Upper lobe of left lung (tissue), 6 donors: ENCODE measurements around the gene KLF13. TPM values are rescaled to one million over a fixed set of nuclear protein-coding genes. Genes with fewer than 3 reads are reported as not detected.

Experiments used
- ATAC-seq, 2 donors: fragments of 200-7000 bp; cut with Tn5 transposase; one replicate each; pipeline ENCODE4 v1.9.1; 2022; ENCODE audit warnings: mild to moderate bottlenecking in 2 of 2, moderate library complexity in 2 of 2; ENCODE audit not compliant: low FRiP score in 2 of 2
- DNase-seq, 2 donors: peaks; one replicate each; pipeline ENCODE4 v3.0.0-alpha.2; 2019 to 2020
- H3K27ac ChIP-seq, 4 donors: fragments of 200-600 bp; sonication (generic); one replicate each; pipeline ENCODE4 v1.5.1; 2016 to 2019
- H3K27me3 ChIP-seq, 4 donors: fragments of 200-600 bp; sonication (generic); one replicate each; pipeline ENCODE4 v1.5.1; 2017 to 2019
- H3K36me3 ChIP-seq, 4 donors: fragments of 200-600 bp; sonication (generic); one replicate each; pipeline ENCODE4 v1.5.1; 2016 to 2019
- H3K4me1 ChIP-seq, 4 donors: fragments of 200-600 bp; sonication (generic); one replicate each; pipeline ENCODE4 v1.5.1; 2018 to 2019
- H3K4me3 ChIP-seq, 4 donors: fragments of 200-600 bp; sonication (generic); one replicate each; pipeline ENCODE4 v1.5.1; 2017 to 2019; ENCODE audit warnings: mild to moderate bottlenecking in 2 of 4, moderate library complexity in 1 of 4
- H3K9me3 ChIP-seq, 4 donors: fragments of 200-600 bp; sonication (generic); one replicate each; pipeline ENCODE4 v1.5.1; 2018 to 2019
- CTCF ChIP-seq, 6 experiments: fragments of 450-650 bp in 4 of 6; fragments of 200-600 bp in 2 of 6; sonication (generic) in 2 of 6; IDR thresholded peaks; one replicate each; pipeline ENCODE4 v1.5.1; 2016 to 2019; ENCODE audit warnings: antibody characterized with exemption in 6 of 6
- EP300 ChIP-seq, 4 donors: sonication (generic); formaldehyde crosslinking; IDR thresholded peaks; one replicate each; pipeline ENCODE4 v1.5.1; 2017; ENCODE audit warnings: antibody characterized with exemption in 4 of 4, control low read depth in 2 of 4
- POLR2A ChIP-seq, 4 donors: fragments of 450-650 bp; IDR thresholded peaks; one replicate each; pipeline ENCODE4 v1.5.1; 2016 to 2017; ENCODE audit warnings: antibody characterized with exemption in 4 of 4, mild to moderate bottlenecking in 2 of 4
- POLR2AphosphoS5 ChIP-seq, 2 donors: sonication (generic); formaldehyde crosslinking; IDR thresholded peaks; one replicate each; pipeline ENCODE4 v1.5.1; 2017; ENCODE audit warnings: antibody characterized with exemption in 2 of 2
- WGBS, 2 donors: methylation state at CpG; one replicate each; pipeline ENCODE4 v1.1.5; 2017 to 2018; 5-methylcytosine and 5-hydroxymethylcytosine counted together
- total RNA-seq, 6 donors: library from RNA; depleted of rRNA in 4 of 6; stranded (reverse); fragments of >200 nt in 4 of 6; gene quantifications; one replicate each; pipeline versions ENCODE4 v1.1.0 to v1.2.1, GENCODE V29; 2016 to 2021
- donor health status: DM: no; HTN: no; CAD: no; lungs with moderate emphysema.
- donor health status: DM: no; HTN: yes; CAD: no; lungs with severe emphysema.

KLF13 gene
- total RNA-seq, 6 donors from 2014 or later: 103 to 231 (median 147) TPM

GRCh38 chr15:31398677-31399301 is 72.2 kb downstream of the KLF13 start:
- H3K4me3 ChIP-seq: no peak overlapping the region
- peaks cover 20 to 49% (median 28%) of the 10 kb centered on the region in 4 donors for H3K4me1 ChIP-seq
- no peaks in the 10 kb centered on the region for H3K9me3 ChIP-seq
- ATAC-seq (no peak), DNase-seq (no peak)
- TF ChIP-seq EP300 (IDR thresholded peaks at IDR 0.05) (no peak), POLR2A (IDR thresholded peaks at IDR 0.05) (no peak), CTCF (IDR thresholded peaks at IDR 0.05) (no peak), POLR2AphosphoS5 (IDR thresholded peaks at IDR 0.05) (no peak)
- no peaks in the 10 kb centered on the region for H3K27me3 ChIP-seq
- no peaks in the 10 kb centered on the region for H3K36me3 ChIP-seq
- WGBS, 2 donors: 64 to 72% methylated on average over 7 to 10 of the region's 10 CpGs
- peak overlapping the region; percentile 72 to 91 (median 86) for H3K27ac ChIP-seq

GRCh38 chr15:31399544-31400171 is 73.0 kb downstream of the KLF13 start:
- no peaks in the 10 kb centered on the region for H3K27me3 ChIP-seq
- H3K9me3 ChIP-seq: no peaks in the 10 kb centered on the region
- ATAC-seq: no peak
- WGBS, 2 donors: 76 to 87% methylated on average over 5 to 8 of the region's 8 CpGs
- no peak overlapping the region for H3K4me3 ChIP-seq
- TF ChIP-seq POLR2AphosphoS5 (IDR thresholded peaks at IDR 0.05) (no peak), EP300 (IDR thresholded peaks at IDR 0.05) (no peak), CTCF (IDR thresholded peaks at IDR 0.05) (no peak), POLR2A (IDR thresholded peaks at IDR 0.05) (no peak)
- no peaks in the 10 kb centered on the region for H3K36me3 ChIP-seq
- DNase-seq: no peak
- peak overlapping the region in 2 of 4 donors; percentile 43 to 87 for H3K27ac ChIP-seq
- H3K4me1 ChIP-seq: peaks cover 20 to 49% (median 28%) of the 10 kb centered on the region in 4 donors

- Histone ChIP-seq H3K27me3 (no peaks in the 10 kb centered on the region), H3K27ac (peak overlapping the region in 1 of 4 donors; percentile 43), H3K9me3 (no peaks in the 10 kb centered on the region), H3K4me1 (peaks cover 26 to 49% (median 30%) of the 10 kb centered on the region in 4 donors), H3K4me3 (no peak overlapping the region), H3K36me3 (no peaks in the 10 kb centered on the region)
- ATAC-seq (no peak), DNase-seq (no peak)
- TF ChIP-seq POLR2AphosphoS5 (IDR thresholded peaks at IDR 0.05): no peak
- TF ChIP-seq POLR2A (IDR thresholded peaks at IDR 0.05): no peak
- 95 to 96% methylated on average over 13 of the region's 13 CpGs for WGBS, 2 donors
Observed at GRCh38 chr15:31400222-31400927, 73.7 kb downstream of the KLF13 start.

- no peaks in the 10 kb centered on the region for H3K9me3 ChIP-seq
- peaks cover 26 to 46% (median 30%) of the 10 kb centered on the region in 4 donors for H3K4me1 ChIP-seq
- no peaks in the 10 kb centered on the region for H3K36me3 ChIP-seq
- DNase-seq: no peak
- H3K27me3 ChIP-seq: no peaks in the 10 kb centered on the region
- no peak overlapping the region for H3K4me3 ChIP-seq
- WGBS, 2 donors: 80 to 86% methylated on average over 6 to 8 of the region's 8 CpGs
- no peak for ATAC-seq
- no peak overlapping the region for H3K27ac ChIP-seq
- TF ChIP-seq EP300 (IDR thresholded peaks at IDR 0.05): no peak
- no peak for TF ChIP-seq POLR2AphosphoS5 (IDR thresholded peaks at IDR 0.05)
- no peak for TF ChIP-seq CTCF (IDR thresholded peaks at IDR 0.05)
- TF ChIP-seq POLR2A (IDR thresholded peaks at IDR 0.05): no peak
Observed at GRCh38 chr15:31401282-31401681, 74.6 kb downstream of the KLF13 start.

GRCh38 chr15:31402003-31402402 is 75.4 kb downstream of the KLF13 start:
- Histone ChIP-seq H3K27ac (peak overlapping the region in 2 of 4 donors; percentile 49 to 53), H3K4me3 (no peak overlapping the region), H3K9me3 (no peaks in the 10 kb centered on the region), H3K27me3 (no peaks in the 10 kb centered on the region), H3K36me3 (no peaks in the 10 kb centered on the region), H3K4me1 (peaks cover 20 to 40% (median 28%) of the 10 kb centered on the region in 4 donors)
- no peak for ATAC-seq
- TF ChIP-seq EP300 (IDR thresholded peaks at IDR 0.05): no peak
- TF ChIP-seq POLR2AphosphoS5 (IDR thresholded peaks at IDR 0.05): no peak
- TF ChIP-seq POLR2A (IDR thresholded peaks at IDR 0.05): no peak
- TF ChIP-seq CTCF (IDR thresholded peaks at IDR 0.05): no peak
- no peak for DNase-seq
- WGBS, 2 donors: 88 to 92% methylated on average over 8 of the region's 8 CpGs
